Activated CD4-positive, CD25-positive, alpha-beta regulatory T cell (primary cell): ENCODE data around the gene ELK1.
"Not testable (repeated sequence)": the region's sequence is repeated elsewhere in the genome, so short reads cannot be mapped to it uniquely, and the experiment has no call there.

ENCODE experiments used
- DNase-seq, 4 experiments: peaks; one replicate each; lab custom pipeline; 2025; lab: John Stamatoyannopoulos, UW

ELK1 gene

DNA sequence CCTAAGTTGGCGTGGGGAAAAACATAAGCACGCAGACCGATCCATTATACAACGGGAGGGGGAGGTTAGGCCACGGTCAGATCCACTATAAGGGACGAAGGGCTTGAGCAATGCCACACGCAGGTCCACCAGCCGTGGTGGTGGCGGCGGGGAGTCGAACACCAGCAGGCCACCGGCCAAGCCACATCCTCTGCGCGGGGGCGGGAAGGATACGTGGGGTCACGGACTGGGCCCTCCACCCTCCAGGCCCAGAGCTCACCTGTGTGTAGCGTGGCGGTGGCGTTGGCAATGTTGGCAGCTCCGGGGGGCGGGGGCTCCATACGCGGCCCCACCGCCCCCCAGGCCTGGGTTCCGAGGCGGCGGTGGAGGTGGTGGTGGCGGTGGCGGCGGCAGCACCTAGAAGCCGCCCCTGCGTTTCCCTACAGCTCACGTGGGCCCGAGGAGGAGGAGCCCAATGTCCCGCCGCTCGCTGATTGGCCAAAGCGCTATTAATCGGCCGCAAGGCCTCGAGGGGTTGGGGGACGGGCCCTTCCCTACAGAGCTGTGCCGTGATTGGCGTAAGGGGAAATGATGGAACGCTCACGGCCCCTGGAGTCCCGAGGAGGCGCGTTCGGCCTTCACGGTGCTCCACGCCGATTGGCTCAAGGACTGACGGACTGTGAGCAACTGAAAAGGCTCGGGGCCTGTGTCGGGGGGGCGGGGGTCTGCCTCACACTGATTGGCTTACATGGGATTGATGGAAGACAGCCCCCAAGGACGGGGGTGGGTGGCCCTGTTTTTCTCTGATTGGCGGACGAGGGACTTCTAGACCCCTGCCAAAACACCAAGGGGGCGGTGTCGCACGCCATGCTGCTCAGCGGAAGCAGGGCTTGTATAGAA lies at the start of gene ELK1:
Gene ELK1 (minus strand): TSS at position 400 of the 879 bp plus-strand sequence. CDS start 9,122 bp downstream, outside the sequence.
- DNase-seq, result peak; percentile 63 to 78 (median 73)

DNA sequence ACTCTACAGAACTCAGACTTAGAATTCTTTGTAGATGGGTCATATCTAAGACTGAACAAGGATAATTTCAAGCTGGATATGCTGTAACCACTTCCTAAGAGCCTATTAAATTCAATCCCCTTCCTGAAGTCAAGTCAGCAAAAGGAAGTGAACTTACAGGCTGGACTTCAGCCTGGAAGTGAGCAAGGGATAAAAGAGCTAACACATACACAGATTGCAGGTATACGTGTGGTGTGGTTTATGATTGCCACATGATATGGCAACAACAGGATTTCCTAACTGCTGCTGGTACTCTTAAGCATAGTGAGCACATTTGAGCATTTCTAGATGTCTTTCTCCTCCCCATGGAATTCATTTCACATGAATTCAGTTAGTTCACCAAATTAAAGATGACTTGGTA lies 46.8 kb upstream of the ELK1 start:
- no peak for DNase-seq

DNA sequence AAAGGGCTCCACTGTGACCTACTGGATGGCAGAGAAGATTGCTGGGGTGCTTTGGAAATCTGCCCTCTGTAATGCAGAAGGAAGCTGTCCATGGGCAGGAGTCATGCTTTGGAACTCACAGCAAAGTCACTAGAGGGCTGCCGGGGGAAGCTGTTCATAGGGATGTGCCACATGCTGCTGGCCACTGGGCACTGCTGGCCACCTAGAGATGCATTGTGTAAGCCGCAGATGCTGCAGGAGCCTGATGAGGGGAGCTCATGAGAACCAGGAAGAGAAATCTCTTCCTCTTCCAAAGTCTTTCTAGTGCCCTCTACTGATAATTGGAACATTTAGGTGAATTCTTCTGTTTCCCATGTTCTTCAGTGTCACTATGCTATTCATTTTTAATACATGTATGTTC lies 39.8 kb upstream of the ELK1 start:
- DNase-seq, result no peak

DNA sequence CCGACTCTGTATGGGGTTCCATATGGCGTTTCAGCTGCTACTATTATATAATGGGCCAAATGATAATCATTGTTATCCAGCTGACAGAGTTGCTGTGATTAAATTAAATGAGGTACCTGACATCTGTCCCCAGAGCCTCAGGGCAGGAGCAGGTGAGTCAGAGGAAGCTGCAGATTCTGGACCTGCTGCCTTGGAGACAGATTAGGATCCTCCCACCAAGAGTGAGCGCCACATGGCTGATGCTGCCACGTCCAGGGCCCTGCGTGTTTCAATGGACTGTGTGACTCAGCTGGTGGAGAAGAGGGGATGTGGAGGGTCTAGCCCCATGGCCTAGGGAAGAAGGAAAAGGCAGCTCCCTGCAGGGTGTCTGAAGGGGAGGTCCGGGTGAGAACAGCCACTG lies 36.9 kb upstream of the ELK1 start:
- no peak for DNase-seq

DNA sequence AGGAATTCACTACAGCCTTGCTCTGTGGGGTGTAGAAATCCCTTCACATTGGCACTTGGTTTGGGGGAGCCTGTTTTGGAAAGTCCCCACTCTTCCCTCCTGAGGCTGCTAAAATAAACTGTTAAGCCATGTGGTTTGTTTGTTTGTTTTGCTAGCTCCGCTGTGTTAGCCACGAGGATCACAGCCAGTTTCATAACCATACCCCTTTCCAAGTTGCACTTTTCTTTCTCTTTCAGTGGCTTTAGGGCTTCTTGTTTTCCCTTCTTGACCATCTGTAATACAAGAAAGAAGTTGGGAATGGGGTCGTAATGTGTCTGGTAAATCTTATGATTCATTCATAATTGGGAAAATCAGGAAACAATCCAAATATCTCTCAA lies 33.5 kb upstream of the ELK1 start:
- DNase-seq, result no peak

DNA sequence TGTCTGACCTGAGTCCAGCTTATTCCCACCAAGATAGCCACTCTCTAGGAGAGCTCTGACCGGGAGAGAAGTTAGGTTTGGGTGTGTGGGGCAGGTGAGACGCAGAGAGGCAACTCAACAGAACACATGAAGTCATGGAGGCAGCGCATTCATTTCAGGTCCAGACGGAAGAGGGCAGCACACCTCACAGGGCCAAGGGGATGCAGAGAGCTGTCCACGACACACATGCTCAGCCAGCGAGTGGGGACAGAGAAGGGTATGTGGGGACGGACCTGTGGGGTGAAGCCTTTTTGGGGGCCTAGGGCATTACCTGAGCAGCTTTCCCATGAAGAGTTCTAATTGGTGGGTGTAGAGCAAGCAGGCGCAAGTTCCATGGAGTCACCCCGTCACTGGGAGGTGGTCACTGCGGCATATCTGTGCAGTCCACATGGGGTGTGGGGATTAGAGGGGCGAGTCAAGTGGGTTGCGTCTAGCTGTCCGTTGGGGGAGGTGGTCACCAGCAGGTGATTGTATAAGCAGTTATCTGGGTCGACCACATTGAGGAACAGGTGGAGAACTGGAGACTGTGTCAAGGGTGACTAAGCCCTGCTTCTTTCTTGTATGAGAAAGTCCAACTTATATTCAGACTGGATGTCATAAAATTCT lies 32.9 kb upstream of the ELK1 start:
- no peak for DNase-seq

- not testable (repeated sequence) for DNase-seq
Measured at GRCh38 chrX:47675959-47676859, 25.8 kb upstream of the ELK1 start.

DNA sequence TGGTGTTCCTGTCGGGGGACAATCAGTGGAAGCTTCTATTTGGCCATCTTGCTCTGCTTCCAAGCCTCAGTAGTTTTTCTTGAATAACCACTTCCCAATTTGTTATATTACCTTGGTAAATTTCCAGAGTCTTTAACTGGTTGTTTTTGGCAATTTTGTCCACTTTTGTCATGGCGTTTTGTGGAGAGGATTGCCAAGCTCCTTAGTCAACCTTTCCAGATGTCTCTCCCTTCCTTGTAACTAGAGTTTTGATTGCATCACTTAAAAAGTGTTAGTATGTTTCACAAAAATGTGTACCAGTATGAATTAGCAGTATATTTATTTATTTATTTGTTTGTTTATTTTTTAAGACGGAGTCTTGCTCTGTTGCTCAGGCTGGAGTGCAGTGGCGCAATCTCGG lies 24.4 kb upstream of the ELK1 start:
- no peak for DNase-seq

GRCh38 chrX:47665797-47666196 lies 15.4 kb upstream of the ELK1 start:
- not testable (repeated sequence) for DNase-seq

GRCh38 chrX:47664737-47665136 lies 14.4 kb upstream of the ELK1 start:
- no peak for DNase-seq

GRCh38 chrX:47662144-47662657 lies 11.8 kb upstream of the ELK1 start:
- no peak for DNase-seq

- DNase-seq, result no peak
Measured at GRCh38 chrX:47661539-47661938, 11.2 kb upstream of the ELK1 start.

GRCh38 chrX:47659421-47659726 lies 9.0 kb upstream of the ELK1 start:
- no peak for DNase-seq

- peak; percentile 67 to 84 (median 80) for DNase-seq
Measured at GRCh38 chrX:47658684-47659420, 8.5 kb upstream of the ELK1 start, which contains the start of gene UXT. UXT (minus strand) TSS chrX:47659180; CDS start chrX:47658927, 253 bp downstream.

DNA sequence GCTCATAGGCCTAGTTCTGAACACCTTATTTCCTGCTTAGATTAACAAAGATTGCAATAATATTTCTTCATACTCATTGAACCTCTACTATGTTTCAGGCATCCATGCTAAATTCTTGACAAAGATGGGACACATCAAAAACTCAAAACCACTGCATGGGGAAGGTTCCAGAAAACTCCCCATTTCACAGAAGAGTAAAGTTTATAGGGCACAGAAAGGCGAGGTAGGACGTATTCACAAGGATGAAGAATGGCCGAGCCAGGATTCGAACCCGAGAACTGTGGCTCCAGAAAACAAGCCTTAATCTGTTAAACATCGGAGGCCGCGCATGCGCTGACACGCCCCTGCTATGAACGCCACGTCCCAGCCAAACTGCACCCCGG lies 7.9 kb upstream of the ELK1 start:
- DNase-seq, result no peak

GRCh38 chrX:47651043-47651905 lies 911 bp upstream of the ELK1 start:
- DNase-seq, result no peak

DNA sequence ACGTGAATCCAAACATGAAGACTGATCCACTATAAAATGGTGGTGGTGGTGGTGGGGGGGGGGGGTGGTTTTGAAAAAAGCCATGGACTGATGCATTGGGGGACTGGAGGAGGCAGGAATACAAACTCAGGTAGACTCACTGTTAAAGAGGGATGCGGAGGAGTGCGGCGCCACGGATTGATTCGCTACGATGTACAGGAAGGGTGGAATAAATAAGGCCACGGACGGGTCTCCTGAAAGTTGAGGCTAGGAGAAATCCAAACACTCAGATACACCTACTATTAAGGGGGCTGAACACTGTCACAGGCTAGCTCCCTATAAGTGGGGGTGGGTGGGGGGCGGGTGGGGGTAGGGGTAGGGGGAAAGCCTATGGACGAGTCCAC lies 591 bp downstream of the ELK1 start:
- no peak for DNase-seq

GRCh38 chrX:47649271-47649670 lies 1.1 kb downstream of the ELK1 start:
- DNase-seq, result no peak

- no peak for DNase-seq
Measured at GRCh38 chrX:47648376-47648775, 2.0 kb downstream of the ELK1 start.

- no peak for DNase-seq
Measured at GRCh38 chrX:47646636-47647035, 3.7 kb downstream of the ELK1 start.

DNA sequence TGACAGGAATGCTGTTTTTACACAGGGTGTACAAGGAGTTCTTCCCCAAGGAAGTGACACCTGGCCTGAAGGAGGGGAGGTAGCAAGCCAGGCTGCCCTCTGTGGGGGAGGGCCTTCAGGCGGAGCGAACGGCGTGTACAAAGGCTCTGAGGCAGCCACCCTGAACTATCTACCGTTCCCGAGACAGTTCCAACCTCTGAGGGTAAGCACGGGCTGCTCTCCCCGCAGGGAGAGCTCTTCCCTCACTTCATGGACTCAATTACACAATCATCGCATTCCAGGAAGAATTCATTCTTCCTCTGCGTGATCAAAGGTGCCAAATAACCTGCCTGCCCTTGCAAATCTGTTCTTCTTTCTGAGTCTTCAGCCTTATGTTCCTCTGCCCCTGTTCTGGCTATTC lies 4.8 kb downstream of the ELK1 start:
- no peak for DNase-seq
